ENCODE results near the gene SHROOM2. TPM values are rescaled to one million over a fixed set of nuclear protein-coding genes. Genes with fewer than 3 reads are reported as not detected.

Gene SHROOM2
- total and polyA plus RNA-seq, 9 of the 15 experiments (the other 6 are each of a cell fraction or from before 2014, with no cell fraction given) = not detected

DNA sequence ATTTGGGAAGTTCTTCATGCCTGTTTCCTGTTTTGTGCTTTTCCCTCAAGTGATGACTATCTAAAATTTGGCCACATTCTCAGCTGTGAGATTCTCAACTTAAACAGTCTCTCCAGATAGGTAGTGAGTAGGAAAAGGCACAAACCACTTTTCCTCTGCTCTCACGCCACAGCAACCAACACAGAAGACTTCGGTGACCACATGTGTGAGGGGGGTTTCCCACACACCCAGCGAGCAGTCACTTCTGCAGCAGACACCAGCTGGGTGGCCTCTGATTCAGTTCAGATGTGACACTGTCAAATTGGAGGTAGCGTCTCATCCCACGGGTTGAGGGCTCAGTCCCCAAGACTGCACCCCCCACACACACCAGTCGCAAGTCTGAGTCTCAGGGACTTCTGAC lies 155.9 kb downstream of the SHROOM2 start (continued):
- no peak for TF ChIP-seq ZHX1 (conservative IDR thresholded peaks at IDR 0.05; ENCODE audit: low read length)
- TF ChIP-seq TAF15 (IDR thresholded peaks at IDR 0.05; ENCODE audit: low read depth, low read length) = no peak
- TF ChIP-seq KLF6 (CRISPR knock-in tag; IDR thresholded peaks at IDR 0.05; ENCODE audit: borderline replicate concordance) = no peak
- TF ChIP-seq, protein P1, sequence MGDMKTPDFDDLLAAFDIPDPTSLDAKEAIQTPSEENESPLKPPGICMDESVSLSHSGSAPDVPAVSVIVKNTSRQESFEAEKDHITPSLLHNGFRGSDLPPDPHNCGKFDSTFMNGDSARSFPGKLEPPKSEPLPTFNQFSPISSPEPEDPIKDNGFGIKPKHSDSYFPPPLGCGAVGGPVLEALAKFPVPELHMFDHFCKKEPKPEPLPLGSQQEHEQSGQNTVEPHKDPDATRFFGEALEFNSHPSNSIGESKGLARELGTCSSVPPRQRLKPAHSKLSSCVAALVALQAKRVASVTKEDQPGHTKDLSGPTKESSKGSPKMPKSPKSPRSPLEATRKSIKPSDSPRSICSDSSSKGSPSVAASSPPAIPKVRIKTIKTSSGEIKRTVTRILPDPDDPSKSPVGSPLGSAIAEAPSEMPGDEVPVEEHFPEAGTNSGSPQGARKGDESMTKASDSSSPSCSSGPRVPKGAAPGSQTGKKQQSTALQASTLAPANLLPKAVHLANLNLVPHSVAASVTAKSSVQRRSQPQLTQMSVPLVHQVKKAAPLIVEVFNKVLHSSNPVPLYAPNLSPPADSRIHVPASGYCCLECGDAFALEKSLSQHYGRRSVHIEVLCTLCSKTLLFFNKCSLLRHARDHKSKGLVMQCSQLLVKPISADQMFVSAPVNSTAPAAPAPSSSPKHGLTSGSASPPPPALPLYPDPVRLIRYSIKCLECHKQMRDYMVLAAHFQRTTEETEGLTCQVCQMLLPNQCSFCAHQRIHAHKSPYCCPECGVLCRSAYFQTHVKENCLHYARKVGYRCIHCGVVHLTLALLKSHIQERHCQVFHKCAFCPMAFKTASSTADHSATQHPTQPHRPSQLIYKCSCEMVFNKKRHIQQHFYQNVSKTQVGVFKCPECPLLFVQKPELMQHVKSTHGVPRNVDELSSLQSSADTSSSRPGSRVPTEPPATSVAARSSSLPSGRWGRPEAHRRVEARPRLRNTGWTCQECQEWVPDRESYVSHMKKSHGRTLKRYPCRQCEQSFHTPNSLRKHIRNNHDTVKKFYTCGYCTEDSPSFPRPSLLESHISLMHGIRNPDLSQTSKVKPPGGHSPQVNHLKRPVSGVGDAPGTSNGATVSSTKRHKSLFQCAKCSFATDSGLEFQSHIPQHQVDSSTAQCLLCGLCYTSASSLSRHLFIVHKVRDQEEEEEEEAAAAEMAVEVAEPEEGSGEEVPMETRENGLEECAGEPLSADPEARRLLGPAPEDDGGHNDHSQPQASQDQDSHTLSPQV (IDR thresholded peaks at IDR 0.05) = no peak
- TF ChIP-seq KLF13 (tag; IDR thresholded peaks at IDR 0.05; ENCODE audit: borderline replicate concordance, low read depth) = no peak
- no peak for TF ChIP-seq SNIP1 (IDR thresholded peaks at IDR 0.05; ENCODE audit: low read depth)
- no peak for TF ChIP-seq THRA (IDR thresholded peaks at IDR 0.05)
- no peak for TF ChIP-seq STAT5B (CRISPR knock-in tag; IDR thresholded peaks at IDR 0.05)
